K562 (cell line): ENCODE data around the gene POLR1C. TPM values are rescaled to one million over a fixed set of nuclear protein-coding genes. Genes with fewer than 3 reads are reported as not detected.
A peak's percentile ranks its signal among the peaks of the same experiment; 100 is the strongest.

Experiments
- ATAC-seq: fragments of 200-7000 bp; cut with Tn5 transposase; 3 replicates; pipeline ENCODE4 v1.9.1; 2020; ENCODE audit warnings: moderate library complexity
- BruUV-seq: library from RNA; stranded (reverse); fragments of 400-500 nt; replicated peaks from 2 replicates; lab custom pipeline; 2021; lab: Mats Ljungman, UMichigan
- CTCF ChIA-PET: fragments of 300-600 bp; formaldehyde crosslinking; extraction: SDS; loops from one replicate; lab custom pipeline; 2021; ENCODE audit warnings: low intra/inter-chr PET ratio; lab: Yijun Ruan, JAX
- POLR2A ChIA-PET: fragments of 300-600, 350-650 bp; sonication (Branson Sonifier 250); formaldehyde crosslinking; extraction: SDS; loops from one replicate; lab custom pipeline; 2021; ENCODE audit warnings: antibody characterized with exemption, inconsistent platforms; lab: Yijun Ruan, JAX
- DNase-seq, 4 experiments: peaks; one replicate each; pipeline versions ENCODE4 v3.0.0 to v3.0.0-alpha.2; 2011 to 2018; ENCODE audit warnings: low spot score in 3 of 4, mixed read lengths in 3 of 4; ENCODE audit errors: extremely low read depth in 1 of 4
- FAIRE-seq: peaks from 2 replicates; lab custom pipeline; 2011; peaks lifted over from hg19 to GRCh38; lab: Jason Lieb, UNC
- H2AFZ ChIP-seq: 2 replicates; pipeline ENCODE4 v1.6.0; 2011; ENCODE audit warnings: low read depth, low read length, control low read depth, inconsistent platforms
- H3K27ac ChIP-seq: fragments of 200-600 bp; 3 replicates; pipeline ENCODE4 v1.8.0; 2011; ENCODE audit warnings: low read depth, mild to moderate bottlenecking, control low read depth, inconsistent platforms, low read length, moderate library complexity, mixed read lengths; ENCODE audit errors: extremely low read depth
- H3K27me3 ChIP-seq, 2 experiments: fragments of 300-600 bp in 1 of 2; 2 replicates in 1 of 2; 3 replicates in 1 of 2; pipeline versions ENCODE4 v1.6.0 to v1.8.0; 2011; ENCODE audit warnings: inconsistent platforms in 2 of 2, low read length in 2 of 2, mild to moderate bottlenecking in 1 of 2, mixed read lengths in 1 of 2, moderate library complexity in 1 of 2; ENCODE audit not compliant: control insufficient read depth in 2 of 2, insufficient read depth in 2 of 2
- H3K36me3 ChIP-seq: fragments of 300-600 bp; 3 replicates; pipeline ENCODE4 v1.8.0; 2011; ENCODE audit warnings: mild to moderate bottlenecking, low read length, inconsistent platforms; ENCODE audit not compliant: control insufficient read depth, insufficient read depth
- H3K4me1 ChIP-seq, 2 experiments: fragments of 200-600 bp in 1 of 2; replicated peaks in 1 of 2; 2 replicates in 1 of 2; 3 replicates in 1 of 2; pipeline versions ENCODE4 v1.5.1 to v1.8.0; 2011; ENCODE audit warnings: inconsistent platforms in 2 of 2, low read length in 2 of 2, mild to moderate bottlenecking in 1 of 2, mixed read lengths in 1 of 2, moderate library complexity in 1 of 2; ENCODE audit not compliant: control insufficient read depth in 2 of 2, insufficient read depth in 2 of 2
- H3K4me2 ChIP-seq: 2 replicates; pipeline ENCODE4 v1.6.1; 2011; ENCODE audit warnings: low read length, control low read depth, inconsistent platforms, mixed read lengths; ENCODE audit not compliant: insufficient read depth
- H3K4me3 ChIP-seq: fragments of 200-600 bp; sonication (generic), shearing (Covaris generic); 2 replicates; pipeline ENCODE4 v1.5.1; 2016; ENCODE audit warnings: control low read depth, inconsistent platforms
- H3K79me2 ChIP-seq: fragments of 200-600 bp; 3 replicates; pipeline ENCODE4 v1.8.0; 2011; ENCODE audit warnings: low read length, inconsistent platforms; ENCODE audit not compliant: control insufficient read depth, insufficient read depth
- H3K9ac ChIP-seq, 2 experiments: 2 replicates each; pipeline versions ENCODE4 v1.6.0 to v1.6.1; 2011; ENCODE audit warnings: low read depth in 2 of 2, low read length in 2 of 2, control low read depth in 1 of 2, inconsistent platforms in 1 of 2, mild to moderate bottlenecking in 1 of 2, mixed read lengths in 1 of 2; ENCODE audit not compliant: insufficient read depth in 1 of 2
- H3K9me1 ChIP-seq: one replicate; pipeline ENCODE4 v1.6.0; 2011; ENCODE audit warnings: inconsistent platforms, mild to moderate bottlenecking, low read length, moderate library complexity; ENCODE audit not compliant: control insufficient read depth, insufficient read depth
- H3K9me3 ChIP-seq: replicated peaks from 2 replicates; pipeline ENCODE4 v1.5.1; 2011; ENCODE audit warnings: low read depth, low read length, inconsistent platforms; ENCODE audit not compliant: control insufficient read depth, insufficient read depth
- H4K20me1 ChIP-seq: replicated peaks from 2 replicates; pipeline ENCODE4 v1.6.1; 2011; ENCODE audit warnings: low read length, inconsistent platforms, mixed read lengths; ENCODE audit not compliant: control insufficient read depth, insufficient read depth
- ARID1B ChIP-seq: fragments of 450-650 bp; IDR thresholded peaks from 2 replicates; pipeline ENCODE4 v1.6.1; 2016; ENCODE audit warnings: antibody characterized with exemption, mild to moderate bottlenecking, inconsistent platforms
- CBFA2T3 ChIP-seq: fragments of 450-650 bp; IDR thresholded peaks from 2 replicates; pipeline ENCODE4 v1.6.1; 2017
- DPF2 ChIP-seq: fragments of 450-650 bp; IDR thresholded peaks from 2 replicates; pipeline ENCODE4 v1.6.1; 2016
- EGR1 ChIP-seq: fragments of 450-650 bp; conservative IDR thresholded peaks from 2 replicates; pipeline ENCODE4 v1.6.1; 2017; ENCODE audit warnings: mild to moderate bottlenecking
- FOSL1 ChIP-seq: fragments of 200-800 bp; sonication (Bioruptor generic); conservative IDR thresholded peaks from 2 replicates; pipeline ENCODE4 v1.6.1; 2016; ENCODE audit warnings: missing genetic modification characterization, missing compliant biosample characterization
- JUND ChIP-seq, 2 experiments: IDR thresholded peaks; 2 replicates in 1 of 2; 3 replicates in 1 of 2; pipeline ENCODE4 v1.6.1; 2011; ENCODE audit warnings: borderline replicate concordance in 2 of 2, low read depth in 2 of 2, low read length in 2 of 2, improper control_type of control experiment in 1 of 2, missing biosample characterization in 1 of 2, missing genetic modification characterization in 1 of 2, missing genetic modification reagents in 1 of 2
- L3MBTL2 ChIP-seq: fragments of 450-650 bp; IDR thresholded peaks from 2 replicates; pipeline ENCODE4 v1.6.1; 2016; ENCODE audit warnings: mild to moderate bottlenecking, moderate library complexity
- MAFF ChIP-seq: IDR thresholded peaks from 2 replicates; pipeline ENCODE4 v1.6.1; 2012; ENCODE audit warnings: low read length, improper control_type of control experiment
- MAFG ChIP-seq: fragments of 450-650 bp; conservative IDR thresholded peaks from 2 replicates; pipeline ENCODE4 v1.6.1; 2016; ENCODE audit warnings: missing genetic modification characterization, missing compliant biosample characterization
- NFE2 ChIP-seq: IDR thresholded peaks from 2 replicates; pipeline ENCODE4 v1.6.1; 2014; ENCODE audit warnings: antibody characterized with exemption, low read depth
- POLR2B ChIP-seq: fragments of 450-650 bp; IDR thresholded peaks from 2 replicates; pipeline ENCODE4 v1.6.1; 2018; ENCODE audit warnings: low read depth; ENCODE audit not compliant: partially characterized antibody
- SMARCA4 ChIP-seq: fragments of 450-650 bp; IDR thresholded peaks from 2 replicates; pipeline ENCODE4 v1.6.1; 2016
- SMARCE1 ChIP-seq: fragments of 450-650 bp; IDR thresholded peaks from 2 replicates; pipeline ENCODE4 v1.7.1; 2016; ENCODE audit warnings: mild to moderate bottlenecking
- SPI1 ChIP-seq: IDR thresholded peaks from 2 replicates; pipeline ENCODE4 v1.6.1; 2011; ENCODE audit warnings: low read depth, low read length, control low read depth, borderline replicate concordance
- ZNF316 ChIP-seq: fragments of 450-650 bp; IDR thresholded peaks from 2 replicates; pipeline ENCODE4 v1.6.1; 2016
- WGBS: fragments of 100-300 bp; shearing (Covaris generic); methylation state at CpG from one replicate; pipeline ENCODE4 v1.1.6; 2016; ENCODE audit warnings: low coverage, mixed read lengths; ENCODE audit not compliant: insufficient coverage; ENCODE audit errors: missing lambda C conversion rate; 5-methylcytosine and 5-hydroxymethylcytosine counted together
- in situ Hi-C: fragments of 300-500 bp; cut with MboI; formaldehyde crosslinking; loops from 4 replicates; pipeline ENCODE4 v1.15.0; 2018; ENCODE audit warnings: inconsistent platforms, mixed read lengths
- intact Hi-C: fragments of 100-400 bp; cut with micrococcal nuclease; formaldehyde crosslinking; loops from 2 replicates; pipeline ENCODE4 v1.14.2; 2022
- polyA plus RNA-seq, 8 experiments: library from polyadenylated mRNA; depleted of rRNA in 4 of 8; stranded (reverse) in 5 of 8; unstranded in 3 of 8; fragments of >200 nt; fragmentation: Nextera tagmentation in 2 of 8; fragmentation: Illumina TruSeq in 1 of 8; extraction: Ambion mirVana in 2 of 8; extraction: Trizol in 1 of 8; gene quantifications; 2 replicates each; pipeline versions ENCODE4 v1.2.1 to v1.2.3, GENCODE V29; 2011 to 2014; ENCODE audit warnings: inconsistent platforms in 1 of 8, missing spikeins in 1 of 8
- total RNA-seq, 7 experiments: library from RNA; depleted of rRNA in 6 of 7; stranded (reverse); fragments of >200 nt in 6 of 7; fragmentation: Illumina TruSeq in 2 of 7; extraction: Trizol in 2 of 7; gene quantifications; 2 replicates each; pipeline versions ENCODE4 v1.2.1 to v1.2.3, GENCODE V29; 2011 to 2021; ENCODE audit warnings: low replicate concordance in 1 of 7
- TF ChIP-seq, protein P1 (sequence below): sonication (generic); formaldehyde crosslinking; IDR thresholded peaks from 2 replicates; pipeline ENCODE4 v1.8.1; 2023; ENCODE audit warnings: mild to moderate bottlenecking, missing genetic modification reagents
- TF ChIP-seq, protein P2 (sequence below): IDR thresholded peaks from 2 replicates; pipeline ENCODE4 v1.6.1; 2012; ENCODE audit warnings: low read depth, low read length, improper control_type of control experiment, borderline replicate concordance

POLR1C gene
- total and polyA plus RNA-seq, 9 of the 15 experiments (the other 6 are each of a cell fraction or from before 2014, with no cell fraction given) = 83.5 to 429 (median 120) TPM

DNA sequence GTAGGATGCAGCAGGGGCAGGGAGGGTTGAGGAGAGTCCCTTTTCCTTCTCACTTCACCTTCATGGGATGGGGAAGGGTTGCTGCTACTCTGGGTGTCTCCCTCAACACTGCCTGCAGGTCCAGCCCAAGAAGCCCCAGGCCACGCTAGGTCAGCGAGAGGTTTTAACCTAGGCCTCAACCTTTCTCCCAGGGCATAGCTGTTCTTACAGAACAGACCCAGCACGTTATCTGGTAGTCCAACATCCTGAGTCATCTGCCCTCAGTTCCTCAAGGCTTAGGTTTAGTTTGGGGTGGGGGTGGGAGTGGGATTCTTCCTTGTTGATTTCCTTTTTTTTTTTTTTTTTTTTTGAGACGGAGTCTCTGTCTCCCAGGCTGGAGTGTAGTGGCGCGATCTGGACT, 22.6 kb upstream of the POLR1C start:
- no peak overlapping the region for H3K27ac ChIP-seq
- 0 out of 3 replicates have a peak, but pooled peaks cover 3% of the 10 kb centered on the region for H3K79me2 ChIP-seq
- CTCF ChIA-PET = no interaction called here
- no peak overlapping the region for H3K4me3 ChIP-seq
- no TSS peak for BruUV-seq
- peak; percentile 28; the same call in 1 of the 2 replicates for TF ChIP-seq CBFA2T3
- TF ChIP-seq SMARCA4 = peak; percentile 49; the same call in 1 of the 2 replicates
- TF ChIP-seq ARID1B = peak; percentile 28; the same call in 1 of the 2 replicates
- peak; percentile 29 for TF ChIP-seq ZNF316
- 0 out of 2 replicates have a peak, but pooled peaks have one; percentile 9 for TF ChIP-seq MAFG (tag)
- TF ChIP-seq MAFF = peak; percentile 23; the same call in 1 of the 2 replicates
- peak; percentile 70 for TF ChIP-seq NFE2
- TF ChIP-seq, protein P1, sequence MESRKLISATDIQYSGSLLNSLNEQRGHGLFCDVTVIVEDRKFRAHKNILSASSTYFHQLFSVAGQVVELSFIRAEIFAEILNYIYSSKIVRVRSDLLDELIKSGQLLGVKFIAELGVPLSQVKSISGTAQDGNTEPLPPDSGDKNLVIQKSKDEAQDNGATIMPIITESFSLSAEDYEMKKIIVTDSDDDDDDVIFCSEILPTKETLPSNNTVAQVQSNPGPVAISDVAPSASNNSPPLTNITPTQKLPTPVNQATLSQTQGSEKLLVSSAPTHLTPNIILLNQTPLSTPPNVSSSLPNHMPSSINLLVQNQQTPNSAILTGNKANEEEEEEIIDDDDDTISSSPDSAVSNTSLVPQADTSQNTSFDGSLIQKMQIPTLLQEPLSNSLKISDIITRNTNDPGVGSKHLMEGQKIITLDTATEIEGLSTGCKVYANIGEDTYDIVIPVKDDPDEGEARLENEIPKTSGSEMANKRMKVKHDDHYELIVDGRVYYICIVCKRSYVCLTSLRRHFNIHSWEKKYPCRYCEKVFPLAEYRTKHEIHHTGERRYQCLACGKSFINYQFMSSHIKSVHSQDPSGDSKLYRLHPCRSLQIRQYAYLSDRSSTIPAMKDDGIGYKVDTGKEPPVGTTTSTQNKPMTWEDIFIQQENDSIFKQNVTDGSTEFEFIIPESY = no peak
- no peak for TF ChIP-seq POLR2B
- peak; percentile 60 for TF ChIP-seq JUND (IDR thresholded peaks at IDR 0.05; ENCODE audit: borderline replicate concordance, low read depth, low read length)
- TF ChIP-seq JUND (tag; IDR thresholded peaks at IDR 0.05; ENCODE audit: borderline replicate concordance, low read depth, low read length) = no peak; the same call in 2 of the 3 replicates
- TF ChIP-seq, protein P2, sequence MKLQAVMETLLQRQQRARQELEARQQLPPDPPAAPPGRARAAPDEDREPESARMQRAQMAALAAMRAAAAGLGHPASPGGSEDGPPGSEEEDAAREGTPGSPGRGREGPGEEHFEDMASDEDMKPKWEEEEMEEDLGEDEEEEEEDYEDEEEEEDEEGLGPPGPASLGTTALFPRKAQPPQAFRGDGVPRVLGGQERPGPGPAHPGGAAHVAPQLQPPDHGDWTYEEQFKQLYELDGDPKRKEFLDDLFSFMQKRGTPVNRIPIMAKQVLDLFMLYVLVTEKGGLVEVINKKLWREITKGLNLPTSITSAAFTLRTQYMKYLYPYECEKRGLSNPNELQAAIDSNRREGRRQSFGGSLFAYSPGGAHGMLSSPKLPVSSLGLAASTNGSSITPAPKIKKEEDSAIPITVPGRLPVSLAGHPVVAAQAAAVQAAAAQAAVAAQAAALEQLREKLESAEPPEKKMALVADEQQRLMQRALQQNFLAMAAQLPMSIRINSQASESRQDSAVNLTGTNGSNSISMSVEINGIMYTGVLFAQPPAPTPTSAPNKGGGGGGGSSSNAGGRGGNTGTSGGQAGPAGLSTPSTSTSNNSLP = no peak
- TF ChIP-seq DPF2 = peak; percentile 77
- TF ChIP-seq FOSL1 (tag) = peak; percentile 53
- peak; percentile 52; the same call in 1 of the 2 replicates for TF ChIP-seq SMARCE1
- no peak for TF ChIP-seq L3MBTL2
- no peak for TF ChIP-seq EGR1
- TF ChIP-seq SPI1 = 0 out of 2 replicates have a peak, but pooled peaks have one; percentile 13
- no peaks in the 10 kb centered on the region for H3K9me3 ChIP-seq
- WGBS = 12% methylated on average over 3 of the region's 6 CpGs
- ATAC-seq (peak; percentile 57), FAIRE-seq (peak; percentile 79), DNase-seq (peak; percentile 49 to 63 (median 56))
- peaks cover 3% of the 10 kb centered on the region for H3K9me1 ChIP-seq
- intact Hi-C loops = no loop called here
- peak overlapping the region in 1 of 2 experiments; percentile 61; a peak in 1 of 4 replicates for H3K9ac ChIP-seq
- POLR2A ChIA-PET = interaction anchor here (0.7 to 8.5 kb wide), 9 partner anchors 9 to 312 kb away, joined by 3 to 54 read pairs (median 4); partner anchors contain the start of genes CUL9 and LRRC73
- peaks cover 24% of the 10 kb centered on the region for H4K20me1 ChIP-seq
- H3K4me1 ChIP-seq = peaks cover 16 to 31% of the 10 kb centered on the region in 2 experiments
- no peaks in the 10 kb centered on the region for H3K27me3 ChIP-seq
- no peak overlapping the region for H2AFZ ChIP-seq
- H3K36me3 ChIP-seq = peaks cover 19% of the 10 kb centered on the region; the same call in 2 of the 3 replicates
- H3K4me2 ChIP-seq = peak overlapping the region; percentile 35; the same call in 1 of the 2 replicates
- in situ Hi-C loops = loop anchor here (5.0 kb wide), 1 partner anchor 232 kb away; no protein-coding TSS in a partner anchor
